Parathyroid adenoma (tissue), 2 donors: ENCODE measurements around the gene TTC1.

Experiments used
- H2AFZ ChIP-seq: fragments of 300-600 bp; sonication (generic); one replicate; pipeline ENCODE4 v1.7.0; 2017; ENCODE audit warnings: antibody characterized with exemption, mild to moderate bottlenecking
- H3K27ac ChIP-seq: fragments of 300-600 bp; sonication (generic); one replicate; pipeline ENCODE4 v1.7.0; 2017
- H3K27me3 ChIP-seq: fragments of 300-600 bp; sonication (generic); one replicate; pipeline ENCODE4 v1.7.0; 2017; ENCODE audit warnings: low read length; ENCODE audit not compliant: control insufficient read depth, insufficient read depth
- H3K36me3 ChIP-seq: fragments of 300-600 bp; sonication (generic); one replicate; pipeline ENCODE4 v1.7.0; 2017; ENCODE audit warnings: low read length; ENCODE audit not compliant: control insufficient read depth, insufficient read depth
- H3K4me1 ChIP-seq: fragments of 300-600 bp; sonication (generic); one replicate; pipeline ENCODE4 v1.7.0; 2017; ENCODE audit warnings: control low read depth
- H3K4me2 ChIP-seq: fragments of 300-600 bp; sonication (generic); one replicate; pipeline ENCODE4 v1.7.0; 2017; ENCODE audit warnings: low read length
- H3K4me3 ChIP-seq: fragments of 300-600 bp; sonication (generic); one replicate; pipeline ENCODE4 v1.7.0; 2017; ENCODE audit warnings: low read depth, low read length
- H3K79me2 ChIP-seq: fragments of 300-600 bp; sonication (generic); one replicate; pipeline ENCODE4 v1.7.0; 2017; ENCODE audit warnings: control low read depth
- H3K9ac ChIP-seq: fragments of 300-600 bp; sonication (generic); one replicate; pipeline ENCODE4 v1.7.0; 2017; ENCODE audit warnings: mild to moderate bottlenecking
- H3K9me3 ChIP-seq: fragments of 300-600 bp; sonication (generic); one replicate; pipeline ENCODE4 v1.7.0; 2017; ENCODE audit warnings: low read length; ENCODE audit not compliant: control insufficient read depth
- TF ChIP-seq, protein P1 (sequence below): fragments of 300-600 bp; sonication (generic); IDR thresholded peaks from one replicate; pipeline ENCODE4 v1.7.0; 2017; ENCODE audit warnings: antibody characterized with exemption, mild to moderate bottlenecking
- donor health status: primary hyperparathyroidism.

TTC1 gene, protein sequence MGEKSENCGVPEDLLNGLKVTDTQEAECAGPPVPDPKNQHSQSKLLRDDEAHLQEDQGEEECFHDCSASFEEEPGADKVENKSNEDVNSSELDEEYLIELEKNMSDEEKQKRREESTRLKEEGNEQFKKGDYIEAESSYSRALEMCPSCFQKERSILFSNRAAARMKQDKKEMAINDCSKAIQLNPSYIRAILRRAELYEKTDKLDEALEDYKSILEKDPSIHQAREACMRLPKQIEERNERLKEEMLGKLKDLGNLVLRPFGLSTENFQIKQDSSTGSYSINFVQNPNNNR

DNA sequence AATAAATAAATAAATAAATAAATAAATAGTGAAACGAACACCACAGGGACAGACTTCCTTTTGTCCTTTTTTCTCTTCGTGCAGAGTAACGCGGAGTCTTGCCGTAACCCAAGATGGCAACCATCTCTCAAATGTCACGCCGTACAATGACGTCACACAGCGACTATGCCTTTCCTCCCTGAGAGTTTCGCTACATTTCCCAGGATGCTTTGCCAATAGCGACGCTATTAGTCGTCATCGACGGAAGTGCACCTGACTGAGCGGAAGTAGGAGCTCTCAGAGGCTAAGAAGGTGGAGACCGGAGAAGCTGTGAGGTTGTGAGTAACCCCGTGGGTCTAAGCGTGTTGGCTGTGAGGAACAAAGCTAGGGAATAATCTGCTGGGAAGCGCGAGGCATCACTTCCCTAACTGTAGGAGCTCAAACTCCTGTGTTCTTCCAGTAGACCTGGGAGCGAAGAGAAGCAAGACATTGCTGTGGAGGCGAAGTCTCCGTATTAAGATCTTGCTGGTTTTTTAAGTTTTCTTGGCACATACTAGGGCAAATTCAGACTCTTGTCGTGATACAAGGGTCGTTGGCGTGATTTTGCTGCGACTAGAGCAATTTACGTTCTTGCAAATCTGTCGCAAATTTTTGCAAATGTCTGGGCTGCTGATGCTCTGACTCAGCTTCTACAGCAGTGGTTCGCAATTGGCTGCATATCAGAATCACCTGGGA is at the start of gene TTC1:
TSS of gene TTC1 (plus strand) at position 263 of the 714 bp plus-strand sequence. CDS start 1,390 bp downstream, outside the sequence.
- Histone ChIP-seq H3K9ac (peak within 1 kb of the TSS; percentile 70), H3K36me3 (no peaks in the 10 kb centered on the region), H3K4me3 (peak within 1 kb of the TSS; percentile 83), H3K4me1 (peaks cover 6% of the 10 kb centered on the region), H2AFZ (peak within 1 kb of the TSS; percentile 95), H3K79me2 (peaks cover 4% of the 10 kb centered on the region), H3K4me2 (peak within 1 kb of the TSS; percentile 63), H3K27me3 (no peaks in the 10 kb centered on the region), H3K27ac (peak within 1 kb of the TSS; percentile 90), H3K9me3 (no peaks in the 10 kb centered on the region)
- TF ChIP-seq, protein P1, sequence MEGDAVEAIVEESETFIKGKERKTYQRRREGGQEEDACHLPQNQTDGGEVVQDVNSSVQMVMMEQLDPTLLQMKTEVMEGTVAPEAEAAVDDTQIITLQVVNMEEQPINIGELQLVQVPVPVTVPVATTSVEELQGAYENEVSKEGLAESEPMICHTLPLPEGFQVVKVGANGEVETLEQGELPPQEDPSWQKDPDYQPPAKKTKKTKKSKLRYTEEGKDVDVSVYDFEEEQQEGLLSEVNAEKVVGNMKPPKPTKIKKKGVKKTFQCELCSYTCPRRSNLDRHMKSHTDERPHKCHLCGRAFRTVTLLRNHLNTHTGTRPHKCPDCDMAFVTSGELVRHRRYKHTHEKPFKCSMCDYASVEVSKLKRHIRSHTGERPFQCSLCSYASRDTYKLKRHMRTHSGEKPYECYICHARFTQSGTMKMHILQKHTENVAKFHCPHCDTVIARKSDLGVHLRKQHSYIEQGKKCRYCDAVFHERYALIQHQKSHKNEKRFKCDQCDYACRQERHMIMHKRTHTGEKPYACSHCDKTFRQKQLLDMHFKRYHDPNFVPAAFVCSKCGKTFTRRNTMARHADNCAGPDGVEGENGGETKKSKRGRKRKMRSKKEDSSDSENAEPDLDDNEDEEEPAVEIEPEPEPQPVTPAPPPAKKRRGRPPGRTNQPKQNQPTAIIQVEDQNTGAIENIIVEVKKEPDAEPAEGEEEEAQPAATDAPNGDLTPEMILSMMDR: no peak

- H3K27me3 ChIP-seq: no peaks in the 10 kb centered on the region
- no peak overlapping the region for H3K4me2 ChIP-seq
- no peak overlapping the region for H2AFZ ChIP-seq
- H3K79me2 ChIP-seq: no peaks in the 10 kb centered on the region
- no peak overlapping the region for H3K9ac ChIP-seq
- no peaks in the 10 kb centered on the region for H3K36me3 ChIP-seq
- TF ChIP-seq, protein P1: no peak
- H3K27ac ChIP-seq: no peak overlapping the region
- H3K9me3 ChIP-seq: no peaks in the 10 kb centered on the region
- H3K4me3 ChIP-seq: no peak overlapping the region
- H3K4me1 ChIP-seq: no peaks in the 10 kb centered on the region
Measured at GRCh38 chr5:159961176-159962160, 47.5 kb upstream of the TTC1 start.

DNA sequence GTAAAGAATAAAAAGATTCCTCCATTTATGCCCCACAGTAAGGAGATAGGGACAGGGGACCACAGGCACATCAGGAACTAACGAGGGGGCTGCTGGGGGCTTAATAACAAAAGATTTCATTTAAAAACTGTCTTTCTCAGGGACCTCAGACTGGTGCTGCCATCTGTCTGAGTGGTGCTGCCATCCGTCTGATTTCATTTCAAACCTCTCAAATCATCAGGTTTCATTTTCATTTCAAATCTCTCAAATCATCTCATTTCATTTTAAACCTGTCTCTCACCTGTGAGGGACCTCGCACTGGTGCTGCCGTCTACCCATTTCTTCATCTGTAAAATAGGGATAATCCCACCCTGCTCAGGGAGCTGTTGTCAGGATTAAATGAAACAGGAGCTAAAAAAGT is 46.7 kb upstream of the TTC1 start:
- H3K9ac ChIP-seq: no peak overlapping the region
- H3K27ac ChIP-seq: no peak overlapping the region
- H3K4me3 ChIP-seq: no peak overlapping the region
- no peaks in the 10 kb centered on the region for H3K4me1 ChIP-seq
- TF ChIP-seq, protein P1: no peak
- no peaks in the 10 kb centered on the region for H3K79me2 ChIP-seq
- no peak overlapping the region for H3K4me2 ChIP-seq
- no peaks in the 10 kb centered on the region for H3K36me3 ChIP-seq
- no peak overlapping the region for H2AFZ ChIP-seq
- no peaks in the 10 kb centered on the region for H3K9me3 ChIP-seq
- H3K27me3 ChIP-seq: no peaks in the 10 kb centered on the region

DNA sequence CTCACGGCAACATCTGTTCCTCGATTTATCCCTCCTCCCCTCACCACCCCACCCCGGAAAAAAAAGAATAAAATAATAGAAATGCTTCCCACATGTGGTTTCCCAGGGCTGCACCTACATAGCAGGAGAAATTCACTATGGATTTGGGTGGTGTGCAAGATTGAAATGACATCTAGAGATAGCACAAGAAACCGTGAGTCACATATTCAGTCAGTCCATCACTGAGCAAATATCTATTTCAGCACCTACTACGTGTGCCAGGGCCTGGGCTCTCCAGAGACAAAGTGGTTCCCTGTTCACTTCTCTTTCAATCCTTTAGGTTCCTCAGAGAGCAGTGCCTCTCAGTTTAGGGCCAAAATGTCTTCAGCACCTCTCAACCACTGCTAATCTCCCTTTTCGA is 45.0 kb upstream of the TTC1 start:
- Histone ChIP-seq H3K79me2 (no peaks in the 10 kb centered on the region), H3K4me3 (no peak overlapping the region), H3K27ac (no peak overlapping the region), H3K9me3 (no peaks in the 10 kb centered on the region), H3K4me1 (no peaks in the 10 kb centered on the region), H3K4me2 (no peak overlapping the region), H2AFZ (no peak overlapping the region), H3K27me3 (no peaks in the 10 kb centered on the region), H3K36me3 (no peaks in the 10 kb centered on the region), H3K9ac (no peak overlapping the region)
- TF ChIP-seq, protein P1: no peak
